Vagina (tissue), 2 donors: ENCODE results near the gene REPS2. TPM values are rescaled to one million over a fixed set of nuclear protein-coding genes. Genes with fewer than 3 reads are reported as not detected.

ENCODE experiments used
- DNase-seq, 2 donors: peaks; one replicate each; pipeline ENCODE4 v3.0.0-alpha.2; 2017; ENCODE audit errors: extremely low spot score in 2 of 2
- H3K27ac ChIP-seq: fragments of 200-600 bp; sonication (generic); one replicate; pipeline ENCODE4 v1.5.1; 2019
- H3K27me3 ChIP-seq: fragments of 200-600 bp; sonication (generic); one replicate; pipeline ENCODE4 v1.5.1; 2019
- H3K36me3 ChIP-seq, 2 donors: fragments of 200-600 bp; sonication (generic); one replicate each; pipeline ENCODE4 v1.5.1; 2017 to 2019
- H3K4me1 ChIP-seq: fragments of 200-600 bp; sonication (generic); one replicate; pipeline ENCODE4 v1.5.1; 2019
- H3K4me3 ChIP-seq, 2 donors: fragments of 200-600 bp; sonication (generic); 1 replicate in 1 of 2; 2 replicates in 1 of 2; pipeline ENCODE4 v1.5.1; 2016 to 2019
- H3K9me3 ChIP-seq: fragments of 200-600 bp; sonication (generic); one replicate; pipeline ENCODE4 v1.5.1; 2019
- POLR2A ChIP-seq, 2 donors: fragments of 450-650 bp; IDR thresholded peaks; one replicate each; pipeline ENCODE4 v1.6.1; 2017; ENCODE audit warnings: antibody characterized with exemption in 2 of 2, mild to moderate bottlenecking in 2 of 2, moderate library complexity in 2 of 2
- POLR2AphosphoS5 ChIP-seq, 2 donors: sonication (generic); formaldehyde crosslinking; IDR thresholded peaks; one replicate each; pipeline ENCODE4 v1.9.0; 2017; ENCODE audit warnings: antibody characterized with exemption in 2 of 2, mild to moderate bottlenecking in 2 of 2, low read depth in 1 of 2; ENCODE audit not compliant: insufficient read depth in 1 of 2
- intact Hi-C: fragments of 100-400 bp; cut with DNase I; formaldehyde crosslinking; loops from one replicate; pipeline ENCODE4 v1.15.1; 2023
- total RNA-seq: library from RNA; depleted of rRNA; stranded (reverse); fragments of >200 nt; gene quantifications from one replicate; pipeline ENCODE4 v1.2.3, GENCODE V29; 2016
- TF ChIP-seq, protein P1 (sequence below), 3 experiments: fragments of 450-650 bp in 2 of 3; fragments of 200-600 bp in 1 of 3; sonication (generic) in 1 of 3; IDR thresholded peaks; one replicate each; pipeline ENCODE4 v1.5.1; 2017 to 2019; ENCODE audit warnings: antibody characterized with exemption in 3 of 3, mild to moderate bottlenecking in 2 of 3, moderate library complexity in 2 of 3

The REPS2 gene
- total RNA-seq, 1 donor from 2014 or later: 10.8 TPM

DNA sequence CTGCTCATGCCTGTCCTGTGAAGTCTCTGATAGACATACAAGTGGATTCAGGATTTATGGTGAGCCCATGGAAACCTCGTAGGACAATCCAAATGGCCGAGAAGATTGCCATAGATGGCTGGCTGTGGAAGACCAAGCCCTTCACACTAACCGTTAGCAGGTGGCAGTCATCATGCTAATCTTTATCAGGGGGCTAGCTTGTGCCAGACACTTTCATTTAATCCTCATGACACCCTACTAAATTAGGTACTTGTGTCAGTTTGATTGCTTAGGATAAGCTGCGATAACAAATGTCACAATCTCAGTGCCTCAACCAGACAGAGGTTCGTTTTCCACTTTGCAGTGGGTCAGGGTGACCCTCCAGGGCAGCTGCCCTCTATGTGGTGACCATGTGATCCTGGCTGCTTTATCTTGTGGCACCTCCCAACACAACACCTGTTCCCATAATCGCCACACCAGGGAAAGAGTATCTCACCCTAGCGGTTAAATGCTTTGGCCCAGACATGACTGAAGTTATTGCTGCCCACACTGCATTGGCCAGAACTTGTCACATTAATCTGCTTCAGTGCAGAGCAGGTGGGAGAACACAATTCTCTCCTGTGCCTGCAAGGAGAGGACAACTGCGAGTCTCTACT is 60.8 kb downstream of the REPS2 start:
- intact Hi-C loops: no loop called here
- TF ChIP-seq, protein P1, sequence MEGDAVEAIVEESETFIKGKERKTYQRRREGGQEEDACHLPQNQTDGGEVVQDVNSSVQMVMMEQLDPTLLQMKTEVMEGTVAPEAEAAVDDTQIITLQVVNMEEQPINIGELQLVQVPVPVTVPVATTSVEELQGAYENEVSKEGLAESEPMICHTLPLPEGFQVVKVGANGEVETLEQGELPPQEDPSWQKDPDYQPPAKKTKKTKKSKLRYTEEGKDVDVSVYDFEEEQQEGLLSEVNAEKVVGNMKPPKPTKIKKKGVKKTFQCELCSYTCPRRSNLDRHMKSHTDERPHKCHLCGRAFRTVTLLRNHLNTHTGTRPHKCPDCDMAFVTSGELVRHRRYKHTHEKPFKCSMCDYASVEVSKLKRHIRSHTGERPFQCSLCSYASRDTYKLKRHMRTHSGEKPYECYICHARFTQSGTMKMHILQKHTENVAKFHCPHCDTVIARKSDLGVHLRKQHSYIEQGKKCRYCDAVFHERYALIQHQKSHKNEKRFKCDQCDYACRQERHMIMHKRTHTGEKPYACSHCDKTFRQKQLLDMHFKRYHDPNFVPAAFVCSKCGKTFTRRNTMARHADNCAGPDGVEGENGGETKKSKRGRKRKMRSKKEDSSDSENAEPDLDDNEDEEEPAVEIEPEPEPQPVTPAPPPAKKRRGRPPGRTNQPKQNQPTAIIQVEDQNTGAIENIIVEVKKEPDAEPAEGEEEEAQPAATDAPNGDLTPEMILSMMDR (IDR thresholded peaks at IDR 0.05): no peak
- TF ChIP-seq POLR2A (IDR thresholded peaks at IDR 0.05) (no peak), POLR2AphosphoS5 (IDR thresholded peaks at IDR 0.05; ENCODE audit: insufficient read depth in 1 of 2, low read depth in 1 of 2) (no peak)

DNA sequence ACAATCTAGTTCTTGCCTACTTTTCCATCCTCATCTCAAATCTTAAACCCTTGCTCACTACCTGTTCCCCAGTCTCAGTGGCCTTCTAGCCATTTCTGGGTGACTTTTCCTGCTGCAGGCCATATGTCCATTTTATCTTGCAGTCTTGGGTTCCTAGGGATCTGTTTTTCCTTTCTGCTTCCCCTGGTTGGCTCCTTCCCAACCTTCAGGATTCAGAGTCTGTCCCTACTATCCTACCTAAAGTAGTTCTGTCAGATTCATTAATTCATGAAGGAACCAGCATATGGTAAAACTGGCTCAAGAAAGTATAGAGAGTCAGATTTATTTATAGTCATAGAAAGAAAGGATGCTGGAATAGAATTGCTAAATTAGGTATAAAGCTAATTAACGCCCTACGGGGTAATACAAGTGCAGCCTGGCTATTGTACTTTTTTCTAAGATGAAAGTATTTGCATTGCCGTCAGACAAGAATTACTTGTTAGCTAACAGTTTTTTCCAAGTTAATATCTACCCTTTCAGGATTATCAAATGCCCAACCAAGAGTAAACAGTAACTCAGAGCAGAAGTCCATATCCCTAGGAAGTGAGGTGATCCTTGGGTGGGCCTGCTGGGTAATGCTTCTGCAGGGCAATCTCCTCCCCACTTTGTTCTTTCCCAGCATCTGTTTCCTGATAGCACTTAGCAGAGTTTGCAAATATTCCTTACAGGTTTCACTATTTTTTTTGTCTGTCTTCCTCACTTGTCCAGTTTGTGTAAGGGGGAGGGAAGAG is 63.6 kb downstream of the REPS2 start:
- intact Hi-C loops: no loop called here
- no peak overlapping the region for H3K4me3 ChIP-seq
- H3K27ac ChIP-seq: no peak overlapping the region
- H3K36me3 ChIP-seq: no peaks in the 10 kb centered on the region
- no peak for DNase-seq
- no peaks in the 10 kb centered on the region for H3K9me3 ChIP-seq
- no peaks in the 10 kb centered on the region for H3K4me1 ChIP-seq
- TF ChIP-seq, protein P1 (IDR thresholded peaks at IDR 0.05): no peak
- TF ChIP-seq POLR2AphosphoS5 (IDR thresholded peaks at IDR 0.05; ENCODE audit: insufficient read depth in 1 of 2, low read depth in 1 of 2): no peak
- no peak for TF ChIP-seq POLR2A (IDR thresholded peaks at IDR 0.05)
- no peaks in the 10 kb centered on the region for H3K27me3 ChIP-seq

More for the DNA sequence above, 60.8 kb downstream of the REPS2 start:
- Histone ChIP-seq H3K4me1 (no peaks in the 10 kb centered on the region), H3K27ac (no peak overlapping the region), H3K9me3 (no peaks in the 10 kb centered on the region), H3K27me3 (no peaks in the 10 kb centered on the region), H3K4me3 (no peak overlapping the region), H3K36me3 (no peaks in the 10 kb centered on the region)
- DNase-seq: no peak

DNA sequence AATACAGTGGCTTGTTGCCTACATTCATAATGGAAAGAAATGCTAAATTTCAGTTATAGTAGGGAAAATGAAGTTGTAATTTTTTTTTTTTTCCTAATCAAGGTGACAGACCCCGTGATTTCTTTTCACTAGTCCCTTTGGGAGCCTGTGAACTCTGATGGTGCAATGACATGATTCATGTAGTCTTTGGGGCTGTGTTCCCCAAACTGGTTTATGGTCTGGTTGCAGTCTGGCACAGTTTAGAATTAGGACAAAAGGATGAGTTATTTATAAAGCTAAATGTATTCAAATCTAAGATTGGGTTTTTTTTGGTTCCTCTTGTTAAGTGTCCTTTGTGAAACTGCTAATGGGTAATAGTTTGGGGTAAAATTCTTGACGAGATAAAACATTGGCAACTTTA is 66.0 kb downstream of the REPS2 start:
- TF ChIP-seq, protein P1 (IDR thresholded peaks at IDR 0.05): no peak
- no peak for TF ChIP-seq POLR2AphosphoS5 (IDR thresholded peaks at IDR 0.05; ENCODE audit: insufficient read depth in 1 of 2, low read depth in 1 of 2)
- no peak for TF ChIP-seq POLR2A (IDR thresholded peaks at IDR 0.05)
- intact Hi-C loops: no loop called here
- no peaks in the 10 kb centered on the region for H3K4me1 ChIP-seq
- no peak overlapping the region for H3K4me3 ChIP-seq
- H3K36me3 ChIP-seq: no peaks in the 10 kb centered on the region
- no peak overlapping the region for H3K27ac ChIP-seq
- no peaks in the 10 kb centered on the region for H3K9me3 ChIP-seq
- DNase-seq: no peak
- no peaks in the 10 kb centered on the region for H3K27me3 ChIP-seq

DNA sequence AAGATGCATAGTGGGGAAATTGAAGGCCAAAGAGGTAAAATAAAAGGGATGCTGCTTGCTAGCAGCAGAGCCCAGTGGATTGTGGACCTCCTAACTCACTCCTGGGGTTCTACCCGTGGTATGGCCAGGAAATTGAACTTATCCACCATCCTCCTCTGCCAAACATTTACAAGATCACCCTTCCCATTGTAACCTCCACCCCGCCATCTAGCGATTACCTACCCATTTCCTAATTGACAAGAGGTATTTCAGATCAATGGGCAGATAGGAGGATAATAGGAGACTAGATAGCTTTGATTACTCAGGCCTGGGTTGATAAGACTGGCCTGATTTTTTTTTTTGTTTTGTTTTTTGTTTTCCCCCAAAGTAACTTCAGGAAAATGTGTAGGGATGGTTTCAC is 67.8 kb downstream of the REPS2 start:
- H3K4me1 ChIP-seq: no peaks in the 10 kb centered on the region
- intact Hi-C loops: no loop called here
- no peak overlapping the region for H3K27ac ChIP-seq
- TF ChIP-seq POLR2A (IDR thresholded peaks at IDR 0.05): no peak
- TF ChIP-seq, protein P1 (IDR thresholded peaks at IDR 0.05): no peak
- TF ChIP-seq POLR2AphosphoS5 (IDR thresholded peaks at IDR 0.05; ENCODE audit: insufficient read depth in 1 of 2, low read depth in 1 of 2): no peak
- H3K9me3 ChIP-seq: no peaks in the 10 kb centered on the region
- DNase-seq: no peak
- H3K4me3 ChIP-seq: no peak overlapping the region
- no peaks in the 10 kb centered on the region for H3K27me3 ChIP-seq
- no peaks in the 10 kb centered on the region for H3K36me3 ChIP-seq

DNA sequence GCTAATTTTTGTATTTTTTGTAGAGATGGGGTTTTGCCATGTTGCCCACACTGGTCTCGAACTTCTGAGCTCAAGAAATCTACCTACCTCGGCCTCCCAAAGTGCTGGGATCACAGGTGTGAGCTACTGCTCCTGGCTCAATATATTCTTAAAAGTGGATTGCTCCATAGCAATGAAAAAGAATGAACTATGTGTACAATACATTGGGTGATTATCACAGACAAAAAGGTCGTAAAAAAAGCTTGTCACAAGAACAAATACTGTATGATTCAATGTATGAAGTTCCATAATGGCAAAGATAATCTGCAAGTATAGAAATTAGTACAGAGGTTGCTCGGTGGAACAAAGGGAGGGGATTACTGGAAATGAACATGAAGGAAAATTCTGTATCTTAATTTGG is 70.7 kb downstream of the REPS2 start:
- Histone ChIP-seq H3K36me3 (no peaks in the 10 kb centered on the region), H3K4me3 (no peak overlapping the region), H3K9me3 (no peaks in the 10 kb centered on the region), H3K4me1 (no peaks in the 10 kb centered on the region), H3K27me3 (no peaks in the 10 kb centered on the region), H3K27ac (no peak overlapping the region)
- intact Hi-C loops: no loop called here
- DNase-seq: no peak
- TF ChIP-seq POLR2A (IDR thresholded peaks at IDR 0.05): no peak
- TF ChIP-seq, protein P1 (IDR thresholded peaks at IDR 0.05): no peak
- TF ChIP-seq POLR2AphosphoS5 (IDR thresholded peaks at IDR 0.05; ENCODE audit: insufficient read depth in 1 of 2, low read depth in 1 of 2): no peak
